SH-SY5Y (cell line): ENCODE measurements around the gene ZNF554.

ENCODE experiments used
- GATA2 ChIP-seq: IDR thresholded peaks from 2 replicates; pipeline ENCODE4 v1.6.1; 2011; ENCODE audit warnings: mild to moderate bottlenecking, low read depth, low read length
- GATA3 ChIP-seq: IDR thresholded peaks from 2 replicates; pipeline ENCODE4 v1.6.1; 2011; ENCODE audit warnings: low read depth, mild to moderate bottlenecking, low read length, moderate library complexity

DNA sequence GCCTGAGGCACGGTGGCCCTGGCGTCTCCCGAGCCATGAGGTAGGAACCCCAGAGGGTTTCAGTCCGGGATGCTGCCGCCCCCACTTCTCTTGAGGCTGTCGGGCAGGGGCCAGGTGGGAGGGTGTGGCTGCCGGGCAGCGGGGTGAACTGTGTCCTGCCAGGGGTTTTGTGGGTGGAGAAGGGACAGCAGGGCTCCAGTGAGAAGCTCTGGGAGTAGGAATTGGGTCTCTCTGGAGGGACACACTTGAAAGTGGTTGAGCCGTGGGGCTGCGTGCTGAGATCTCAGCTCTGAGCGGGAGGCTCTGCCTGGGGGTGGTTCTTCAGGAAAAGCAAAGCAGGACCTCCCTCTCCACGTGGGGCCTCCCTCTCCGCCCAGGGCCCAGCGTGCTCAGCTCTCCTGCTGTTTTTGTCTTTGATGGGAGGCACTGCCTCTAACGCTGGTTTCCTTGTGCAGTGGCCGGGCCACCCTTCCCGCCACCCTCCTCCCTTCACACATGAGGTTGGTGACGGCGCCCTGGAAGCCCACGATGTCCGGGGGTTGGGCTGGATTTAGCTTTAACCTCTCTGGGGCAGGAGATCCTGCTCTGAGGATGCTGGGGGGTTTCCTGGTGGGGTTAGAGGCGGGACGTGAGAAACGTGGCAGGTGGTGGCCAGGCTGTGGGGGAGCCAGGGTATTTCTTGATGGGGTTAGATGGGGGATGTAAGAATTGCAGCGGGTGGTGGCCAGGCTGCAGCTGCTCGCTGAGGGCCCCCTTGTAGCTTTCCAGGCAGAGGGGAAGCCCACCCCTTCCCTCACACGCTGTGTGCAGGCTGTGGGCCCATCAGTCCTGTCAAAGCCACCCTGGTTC lies 15.3 kb upstream of the ZNF554 start:
- no peak for TF ChIP-seq GATA2
- TF ChIP-seq GATA3: no peak
